Left ventricle myocardium inferior (tissue), 1 donor: ENCODE results near the gene PAPSS1. TPM values are rescaled to one million over a fixed set of nuclear protein-coding genes. Genes with fewer than 3 reads are reported as not detected.

Source experiments
- DNase-seq: peaks from one replicate; pipeline ENCODE4 v3.0.0-alpha.2; 2020
- H3K27ac ChIP-seq: fragments of 200-600 bp; replicated peaks from 2 replicates; pipeline ENCODE4 v1.8.0; 2021
- H3K27me3 ChIP-seq: fragments of 200-600 bp; 2 replicates; pipeline ENCODE4 v1.8.0; 2021; ENCODE audit warnings: low read depth
- H3K36me3 ChIP-seq: fragments of 200-600 bp; 2 replicates; pipeline ENCODE4 v1.8.0; 2021
- H3K4me1 ChIP-seq: fragments of 200-600 bp; 2 replicates; pipeline ENCODE4 v1.8.0; 2021
- H3K4me3 ChIP-seq: fragments of 200-600 bp; 2 replicates; pipeline ENCODE4 v1.8.0; 2021; ENCODE audit warnings: mild to moderate bottlenecking, moderate library complexity
- H3K9me3 ChIP-seq: fragments of 200-600 bp; replicated peaks from 2 replicates; pipeline ENCODE4 v1.8.0; 2021
- intact Hi-C: fragments of 100-400 bp; cut with micrococcal nuclease; formaldehyde crosslinking; loops from one replicate; pipeline ENCODE4 v1.11.0; 2022
- total RNA-seq: library from RNA; stranded (reverse); fragmentation: NEBNext Ultra II Directional; extraction: Animal tissue kit (Norgen Biotek cat#: 25700); gene quantifications from one replicate; pipeline ENCODE4 v1.2.1, GENCODE V29; 2021
- TF ChIP-seq, protein P1 (sequence below): fragments of 200-600 bp; IDR thresholded peaks from 2 replicates; pipeline ENCODE4 v1.8.0; 2021; ENCODE audit warnings: antibody characterized with exemption, mild to moderate bottlenecking, borderline replicate concordance
- donor health status: DM: no; HTN: yes; CAD: no; lungs with severe emphysema.

Gene PAPSS1
- total RNA-seq, 1 donor from 2014 or later = 10.0 TPM

DNA sequence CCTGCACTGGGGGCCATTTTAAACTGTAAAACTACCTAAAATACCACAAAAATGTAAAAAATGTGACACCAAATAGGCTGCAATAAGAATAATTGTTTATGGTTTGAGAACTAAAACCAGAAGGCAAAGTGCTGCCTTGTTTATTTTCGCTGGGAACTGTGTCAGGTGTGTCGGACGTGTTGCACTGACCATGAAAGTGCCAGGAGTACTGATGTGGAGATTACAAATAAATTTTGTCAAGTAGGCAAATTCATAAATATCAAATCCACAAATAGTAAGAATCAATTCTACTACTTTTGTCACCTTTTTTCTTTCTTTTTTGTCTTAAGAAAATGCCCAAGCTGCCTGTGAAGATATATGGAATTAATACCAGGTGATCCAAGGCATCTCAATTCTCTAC lies 37.7 kb downstream of the PAPSS1 start:
- peaks cover 71% of the 10 kb centered on the region for H3K36me3 ChIP-seq
- no peaks in the 10 kb centered on the region for H3K4me1 ChIP-seq
- intact Hi-C loops = no loop called here
- no peak overlapping the region for H3K27ac ChIP-seq
- no peak overlapping the region for H3K4me3 ChIP-seq
- TF ChIP-seq, protein P1, sequence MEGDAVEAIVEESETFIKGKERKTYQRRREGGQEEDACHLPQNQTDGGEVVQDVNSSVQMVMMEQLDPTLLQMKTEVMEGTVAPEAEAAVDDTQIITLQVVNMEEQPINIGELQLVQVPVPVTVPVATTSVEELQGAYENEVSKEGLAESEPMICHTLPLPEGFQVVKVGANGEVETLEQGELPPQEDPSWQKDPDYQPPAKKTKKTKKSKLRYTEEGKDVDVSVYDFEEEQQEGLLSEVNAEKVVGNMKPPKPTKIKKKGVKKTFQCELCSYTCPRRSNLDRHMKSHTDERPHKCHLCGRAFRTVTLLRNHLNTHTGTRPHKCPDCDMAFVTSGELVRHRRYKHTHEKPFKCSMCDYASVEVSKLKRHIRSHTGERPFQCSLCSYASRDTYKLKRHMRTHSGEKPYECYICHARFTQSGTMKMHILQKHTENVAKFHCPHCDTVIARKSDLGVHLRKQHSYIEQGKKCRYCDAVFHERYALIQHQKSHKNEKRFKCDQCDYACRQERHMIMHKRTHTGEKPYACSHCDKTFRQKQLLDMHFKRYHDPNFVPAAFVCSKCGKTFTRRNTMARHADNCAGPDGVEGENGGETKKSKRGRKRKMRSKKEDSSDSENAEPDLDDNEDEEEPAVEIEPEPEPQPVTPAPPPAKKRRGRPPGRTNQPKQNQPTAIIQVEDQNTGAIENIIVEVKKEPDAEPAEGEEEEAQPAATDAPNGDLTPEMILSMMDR = no peak
- no peak for DNase-seq
- no peaks in the 10 kb centered on the region for H3K27me3 ChIP-seq
- H3K9me3 ChIP-seq = peaks cover 9% of the 10 kb centered on the region

DNA sequence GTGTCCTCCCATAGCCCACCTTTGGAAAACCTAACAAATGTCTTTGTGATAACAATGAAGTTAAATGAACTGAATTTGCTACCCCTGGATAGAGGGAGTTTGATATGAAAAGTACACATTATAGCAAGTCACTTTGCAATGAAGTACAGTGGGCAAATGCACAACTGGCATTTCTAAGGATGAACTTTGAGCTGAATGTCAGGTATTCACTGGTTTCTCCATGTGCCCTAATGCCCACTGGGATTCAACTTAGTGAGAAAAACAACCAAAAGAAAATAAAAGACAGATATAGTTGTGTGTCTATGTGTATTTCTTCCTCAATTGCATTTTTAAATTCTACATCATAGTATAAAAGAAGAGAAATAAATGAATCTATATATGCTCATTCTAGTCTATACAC lies 51.0 kb downstream of the PAPSS1 start:
- Histone ChIP-seq H3K9me3 (no peaks in the 10 kb centered on the region), H3K27ac (no peak overlapping the region), H3K27me3 (no peaks in the 10 kb centered on the region), H3K4me3 (no peak overlapping the region), H3K4me1 (peaks cover 5% of the 10 kb centered on the region), H3K36me3 (no peaks in the 10 kb centered on the region)
- TF ChIP-seq, protein P1 = no peak
- intact Hi-C loops = no loop called here
- no peak for DNase-seq

DNA sequence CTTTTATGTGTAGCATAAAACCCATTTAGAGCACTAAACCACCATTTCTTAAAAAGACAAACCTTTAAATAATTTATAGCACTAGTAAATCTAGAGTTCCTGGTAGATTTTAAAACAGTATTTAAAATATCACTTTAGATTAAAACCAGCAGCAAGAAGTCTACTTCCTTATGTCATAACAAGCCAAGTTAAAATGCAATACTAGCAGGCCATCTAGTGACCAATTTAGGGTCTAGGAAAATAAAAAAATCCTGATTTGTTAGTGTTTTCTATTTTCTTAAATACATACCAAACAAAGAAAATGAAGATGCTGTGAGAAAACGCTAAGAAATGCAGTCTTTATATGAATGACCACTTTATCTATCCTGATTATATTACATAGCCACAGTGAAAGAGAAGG lies 53.9 kb downstream of the PAPSS1 start:
- TF ChIP-seq, protein P1 = peak; percentile 53
- Histone ChIP-seq H3K27me3 (no peaks in the 10 kb centered on the region), H3K4me3 (no peak overlapping the region), H3K36me3 (no peaks in the 10 kb centered on the region), H3K27ac (no peak overlapping the region), H3K4me1 (peaks cover 5% of the 10 kb centered on the region), H3K9me3 (no peaks in the 10 kb centered on the region)
- intact Hi-C loops = no loop called here
- DNase-seq = no peak

DNA sequence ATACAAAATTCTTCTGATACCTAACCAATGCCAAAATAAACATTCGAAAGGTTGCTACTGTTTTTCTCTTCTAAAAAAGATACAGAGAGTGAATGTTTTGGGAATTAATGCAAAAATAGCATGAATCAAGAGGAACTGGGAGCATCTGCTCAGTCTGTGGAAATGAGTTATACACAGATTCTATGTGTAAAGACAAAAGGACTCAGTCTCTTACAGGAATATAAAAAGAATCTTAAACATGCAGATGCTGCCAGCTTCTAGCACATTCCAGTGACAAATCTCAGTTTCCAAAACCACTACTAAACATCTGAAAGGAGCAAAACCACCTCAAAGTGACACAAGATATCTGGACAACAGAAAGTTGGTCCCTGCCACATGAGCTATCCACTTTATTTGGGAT lies 55.0 kb downstream of the PAPSS1 start:
- Histone ChIP-seq H3K36me3 (no peaks in the 10 kb centered on the region), H3K9me3 (no peaks in the 10 kb centered on the region), H3K4me1 (peaks cover 5% of the 10 kb centered on the region), H3K27me3 (no peaks in the 10 kb centered on the region), H3K4me3 (no peak overlapping the region), H3K27ac (no peak overlapping the region)
- intact Hi-C loops = no loop called here
- no peak for DNase-seq
- TF ChIP-seq, protein P1 = no peak

DNA sequence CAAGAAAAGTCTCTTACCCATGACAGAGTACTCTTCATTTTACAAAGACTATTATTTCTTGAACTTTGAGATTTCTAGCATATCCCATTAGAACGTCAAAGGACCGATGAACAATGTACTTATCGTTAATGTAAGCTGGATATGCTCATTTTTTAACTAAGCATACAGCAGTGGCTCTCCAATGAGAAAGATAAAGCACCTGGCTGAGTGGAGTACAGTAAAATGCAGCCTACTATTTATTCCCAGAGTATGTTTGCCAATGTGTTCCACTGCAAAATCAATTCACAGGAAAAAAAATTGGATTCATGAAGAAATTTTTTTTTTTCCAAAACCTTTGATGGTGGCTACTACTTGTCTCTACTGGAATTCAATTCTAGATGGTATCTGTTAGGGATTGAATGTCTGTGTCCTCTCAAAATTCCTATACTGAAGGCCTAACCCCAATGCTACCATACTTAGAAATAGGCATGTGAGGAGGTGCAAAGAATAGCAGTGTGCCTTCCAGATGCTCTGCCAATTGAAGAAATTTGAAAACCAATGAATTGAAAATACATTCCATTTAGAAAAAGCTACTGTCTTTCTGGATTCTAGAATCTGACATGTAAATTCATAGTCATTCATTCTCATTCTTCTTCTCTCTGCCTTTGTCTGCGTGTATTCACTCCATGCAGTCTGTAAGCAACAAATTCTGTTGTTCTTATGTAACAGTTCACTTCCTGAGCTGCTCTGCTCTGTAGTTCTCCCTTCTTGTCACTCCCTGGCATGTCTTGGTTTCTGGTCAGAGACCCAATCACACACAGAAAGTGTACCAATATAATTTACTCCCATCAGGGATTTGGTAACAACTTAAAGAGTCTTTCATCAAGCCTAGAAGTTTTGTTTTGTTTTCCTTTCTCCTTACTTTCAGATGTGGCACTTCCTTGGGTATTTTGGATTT lies 61.4 kb downstream of the PAPSS1 start:
- no peaks in the 10 kb centered on the region for H3K9me3 ChIP-seq
- DNase-seq = no peak
- TF ChIP-seq, protein P1 = no peak
- H3K36me3 ChIP-seq = peaks cover 21% of the 10 kb centered on the region
- H3K27ac ChIP-seq = no peak overlapping the region
- H3K4me1 ChIP-seq = no peaks in the 10 kb centered on the region
- H3K4me3 ChIP-seq = no peak overlapping the region
- intact Hi-C loops = no loop called here
- H3K27me3 ChIP-seq = no peaks in the 10 kb centered on the region
